Transverse colon (tissue), 4 donors: ENCODE measurements around the gene PLCH1. TPM values are rescaled to one million over a fixed set of nuclear protein-coding genes. Genes with fewer than 3 reads are reported as not detected.

Source experiments
- DNase-seq: peaks from one replicate; pipeline ENCODE4 v3.0.0-alpha.2; 2019
- H3K27ac ChIP-seq, 4 donors: fragments of 200-600 bp; sonication (generic); 2 replicates each; pipeline ENCODE4 v1.5.1; 2016 to 2018; ENCODE audit warnings: inconsistent platforms in 4 of 4
- H3K27me3 ChIP-seq: fragments of 200-600 bp; sonication (generic); 2 replicates; pipeline ENCODE4 v1.5.1; 2017; ENCODE audit warnings: inconsistent platforms
- H3K36me3 ChIP-seq, 4 donors: fragments of 200-600 bp; sonication (generic); 2 replicates each; pipeline ENCODE4 v1.5.1; 2017 to 2019; ENCODE audit warnings: inconsistent platforms in 4 of 4
- H3K4me1 ChIP-seq, 4 donors: fragments of 200-600 bp; sonication (generic); 2 replicates each; pipeline ENCODE4 v1.5.1; 2017 to 2020; ENCODE audit warnings: inconsistent platforms in 4 of 4
- H3K4me3 ChIP-seq, 4 donors: fragments of 200-600 bp; sonication (generic); 1 replicate in 1 of 4; 2 replicates in 3 of 4; pipeline versions ENCODE4 v1.5.1 to v1.6.1; 2017 to 2019; ENCODE audit warnings: inconsistent platforms in 4 of 4
- H3K9me3 ChIP-seq, 2 donors: fragments of 200-600 bp; sonication (generic); 2 replicates each; pipeline ENCODE4 v1.5.1; 2017 to 2019; ENCODE audit warnings: inconsistent platforms in 2 of 2
- EP300 ChIP-seq: sonication (generic); formaldehyde crosslinking; IDR thresholded peaks from one replicate; pipeline ENCODE4 v1.6.1; 2017; ENCODE audit warnings: antibody characterized with exemption, low read depth
- POLR2A ChIP-seq: fragments of 450-650 bp; IDR thresholded peaks from one replicate; pipeline ENCODE4 v1.6.1; 2016; ENCODE audit warnings: antibody characterized with exemption, mild to moderate bottlenecking, moderate library complexity
- POLR2AphosphoS5 ChIP-seq, 3 donors: sonication (generic); formaldehyde crosslinking; IDR thresholded peaks; one replicate each; pipeline ENCODE4 v1.6.1; 2016; ENCODE audit warnings: antibody characterized with exemption in 3 of 3
- WGBS, 2 donors: methylation state at CpG; one replicate each; pipeline ENCODE4 v1.1.5; 2018; ENCODE audit warnings: low coverage in 1 of 2; 5-methylcytosine and 5-hydroxymethylcytosine counted together
- in situ Hi-C, 4 donors: fragments of 200-750 bp; cut with MboI; loops; one replicate each; pipeline versions ENCODE4 v1.15.0 to v1.15.1; 2017; ENCODE audit warnings: low sequenced_read_pairs in 3 of 4, low pct_ligation_motif_present in 1 of 4, low pct_unique_long_range_greater_than_20kb in 1 of 4
- intact Hi-C: fragments of 100-400 bp; cut with DNase I; formaldehyde crosslinking; loops from one replicate; pipeline ENCODE4 v1.15.1; 2023; ENCODE audit warnings: low total_unique reads
- total RNA-seq, 4 donors: library from RNA; depleted of rRNA; stranded (reverse); fragments of >200 nt; gene quantifications; one replicate each; pipeline ENCODE4 v1.1.0, GENCODE V29; 2016
- TF ChIP-seq, protein P1 (sequence below), 5 experiments: fragments of 200-600 bp in 3 of 5; fragments of 450-650 bp in 2 of 5; sonication (generic) in 3 of 5; IDR thresholded peaks; 1 replicate in 2 of 5; 2 replicates in 3 of 5; pipeline ENCODE4 v1.5.1; 2016 to 2017; ENCODE audit warnings: antibody characterized with exemption in 5 of 5, inconsistent platforms in 3 of 5, mild to moderate bottlenecking in 2 of 5, moderate library complexity in 1 of 5

PLCH1 gene
- total RNA-seq, 4 donors from 2014 or later = 8.2 to 33.4 (median 8.5) TPM

DNA sequence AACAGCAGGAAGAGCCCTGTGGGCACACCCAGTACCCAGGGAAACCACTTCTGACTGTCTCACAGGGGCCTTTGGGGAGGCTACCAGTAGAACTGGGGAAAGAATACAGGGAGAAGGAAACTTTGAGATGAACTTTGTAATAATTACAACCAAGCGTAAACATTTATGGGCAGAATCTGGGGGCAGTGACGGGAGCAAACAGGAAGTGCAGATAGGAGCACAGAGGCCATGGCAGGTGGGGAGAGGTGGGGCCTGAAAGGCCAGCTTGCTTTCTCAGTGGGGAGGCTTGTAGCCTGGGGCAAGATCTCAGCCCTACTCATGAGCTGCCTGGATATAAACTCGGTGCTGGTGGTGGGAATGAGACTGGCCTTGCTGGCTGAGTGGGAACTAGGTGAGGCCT, 209.8 kb downstream of the PLCH1 start:
- intact Hi-C loops (no loop called here), in situ Hi-C loops (no loop called here)
- Histone ChIP-seq H3K4me3 (no peak overlapping the region), H3K9me3 (no peaks in the 10 kb centered on the region), H3K27me3 (no peaks in the 10 kb centered on the region), H3K4me1 (no peaks in the 10 kb centered on the region), H3K27ac (peak overlapping the region in 2 of 4 donors; percentile 30 to 34), H3K36me3 (no peaks in the 10 kb centered on the region)
- TF ChIP-seq, protein P1, sequence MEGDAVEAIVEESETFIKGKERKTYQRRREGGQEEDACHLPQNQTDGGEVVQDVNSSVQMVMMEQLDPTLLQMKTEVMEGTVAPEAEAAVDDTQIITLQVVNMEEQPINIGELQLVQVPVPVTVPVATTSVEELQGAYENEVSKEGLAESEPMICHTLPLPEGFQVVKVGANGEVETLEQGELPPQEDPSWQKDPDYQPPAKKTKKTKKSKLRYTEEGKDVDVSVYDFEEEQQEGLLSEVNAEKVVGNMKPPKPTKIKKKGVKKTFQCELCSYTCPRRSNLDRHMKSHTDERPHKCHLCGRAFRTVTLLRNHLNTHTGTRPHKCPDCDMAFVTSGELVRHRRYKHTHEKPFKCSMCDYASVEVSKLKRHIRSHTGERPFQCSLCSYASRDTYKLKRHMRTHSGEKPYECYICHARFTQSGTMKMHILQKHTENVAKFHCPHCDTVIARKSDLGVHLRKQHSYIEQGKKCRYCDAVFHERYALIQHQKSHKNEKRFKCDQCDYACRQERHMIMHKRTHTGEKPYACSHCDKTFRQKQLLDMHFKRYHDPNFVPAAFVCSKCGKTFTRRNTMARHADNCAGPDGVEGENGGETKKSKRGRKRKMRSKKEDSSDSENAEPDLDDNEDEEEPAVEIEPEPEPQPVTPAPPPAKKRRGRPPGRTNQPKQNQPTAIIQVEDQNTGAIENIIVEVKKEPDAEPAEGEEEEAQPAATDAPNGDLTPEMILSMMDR (IDR thresholded peaks at IDR 0.05) = no peak
- no peak for TF ChIP-seq EP300
- no peak for TF ChIP-seq POLR2A
- no peak for TF ChIP-seq POLR2AphosphoS5 (IDR thresholded peaks at IDR 0.05)
- DNase-seq = no peak
- 61% methylated on average over 3 of the region's 3 CpGs; no CpG with 5 or more reads in 1 of the 2 donors for WGBS, 2 donors

DNA sequence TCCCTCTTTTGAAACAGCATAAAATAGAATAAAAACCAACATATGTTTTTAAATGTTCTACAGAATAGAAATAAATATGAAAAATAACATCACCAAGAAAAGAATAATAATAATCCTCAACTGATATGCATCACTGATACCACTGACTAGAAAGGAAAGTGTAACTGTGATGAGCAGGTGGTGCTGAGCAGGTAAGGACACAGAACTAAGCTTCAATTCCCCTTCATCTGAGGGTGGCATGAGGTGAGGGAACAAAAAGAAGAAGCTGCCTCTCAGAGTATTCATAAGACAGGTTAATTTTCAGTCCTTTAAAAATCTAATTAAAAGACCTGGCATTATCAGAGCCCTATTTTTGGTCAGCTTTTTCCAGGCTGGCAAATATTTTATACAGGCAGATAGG, 216.3 kb downstream of the PLCH1 start:
- Histone ChIP-seq H3K27ac (no peak overlapping the region), H3K36me3 (no peaks in the 10 kb centered on the region), H3K4me3 (no peak overlapping the region), H3K9me3 (no peaks in the 10 kb centered on the region), H3K4me1 (no peaks in the 10 kb centered on the region), H3K27me3 (no peaks in the 10 kb centered on the region)
- no peak for DNase-seq
- in situ Hi-C loops = no loop called here
- TF ChIP-seq EP300 (no peak), POLR2AphosphoS5 (IDR thresholded peaks at IDR 0.05) (no peak), POLR2A (no peak)
- TF ChIP-seq, protein P1 (IDR thresholded peaks at IDR 0.05) = no peak
- intact Hi-C loops = no loop called here

DNA sequence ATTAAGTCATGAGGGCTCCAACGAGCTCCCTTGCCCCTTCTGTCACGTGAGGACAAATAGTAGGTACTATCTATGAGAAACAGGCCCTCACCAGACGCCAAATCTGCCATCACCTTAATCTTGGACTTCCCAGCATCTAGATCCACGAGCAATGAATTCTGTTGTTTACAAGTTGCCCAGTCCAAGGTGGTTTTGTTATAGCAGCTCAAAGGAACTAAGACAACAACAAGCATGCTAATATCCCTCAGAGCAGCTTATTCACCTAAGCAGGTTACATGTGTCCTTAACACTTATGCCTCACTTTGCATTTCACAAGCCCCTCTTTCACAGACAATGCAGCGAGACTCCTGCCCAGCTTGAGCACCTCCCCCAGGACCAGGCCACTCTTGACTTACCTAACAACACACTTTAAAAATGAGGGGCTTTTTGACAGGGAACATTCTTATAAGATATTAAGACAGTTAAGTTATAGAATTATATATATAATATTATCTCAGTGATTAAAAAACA, 219.5 kb downstream of the PLCH1 start:
- in situ Hi-C loops = no loop called here
- Histone ChIP-seq H3K36me3 (no peaks in the 10 kb centered on the region), H3K9me3 (no peaks in the 10 kb centered on the region), H3K27ac (no peak overlapping the region), H3K27me3 (no peaks in the 10 kb centered on the region), H3K4me1 (no peaks in the 10 kb centered on the region), H3K4me3 (no peak overlapping the region)
- WGBS, 2 donors = 81 to 92% methylated on average over 5 of the region's 5 CpGs
- intact Hi-C loops = no loop called here
- TF ChIP-seq POLR2A (no peak), EP300 (no peak), POLR2AphosphoS5 (IDR thresholded peaks at IDR 0.05) (no peak)
- TF ChIP-seq, protein P1 (IDR thresholded peaks at IDR 0.05) = no peak
- DNase-seq = no peak

DNA sequence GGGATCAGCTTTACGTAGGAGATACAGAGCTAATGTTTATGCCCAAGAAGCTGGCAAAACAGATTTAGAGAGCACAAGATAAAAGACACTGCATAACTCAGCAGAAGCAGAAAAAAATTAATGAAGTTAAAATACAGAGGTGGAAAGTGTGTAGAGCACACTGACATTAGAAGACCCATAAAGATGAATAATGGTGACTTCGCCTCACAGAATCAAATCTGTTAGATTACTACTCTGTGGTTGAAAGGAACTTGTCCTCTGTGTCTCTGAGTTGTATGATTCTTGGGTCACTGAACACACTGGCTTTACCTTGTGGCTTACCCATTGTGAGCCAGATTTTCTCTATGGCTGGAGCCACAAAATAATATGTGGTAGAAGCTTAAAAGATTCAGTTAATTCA, 224.4 kb downstream of the PLCH1 start:
- Histone ChIP-seq H3K4me1 (no peaks in the 10 kb centered on the region), H3K27ac (no peak overlapping the region), H3K36me3 (no peaks in the 10 kb centered on the region), H3K27me3 (no peaks in the 10 kb centered on the region), H3K9me3 (no peaks in the 10 kb centered on the region), H3K4me3 (no peak overlapping the region)
- in situ Hi-C loops = no loop called here
- no peak for TF ChIP-seq POLR2A
- no peak for TF ChIP-seq EP300
- TF ChIP-seq, protein P1 (IDR thresholded peaks at IDR 0.05) = no peak
- TF ChIP-seq POLR2AphosphoS5 (IDR thresholded peaks at IDR 0.05) = no peak
- intact Hi-C loops = no loop called here
- DNase-seq = no peak
- 69 to 86% methylated on average over 2 of the region's 2 CpGs for WGBS, 2 donors
